H1 (cell line): ENCODE data around the gene RFX6.
A peak's percentile ranks its signal among the peaks of the same experiment; 100 is the strongest.

Source experiments
- CEBPB ChIP-seq: IDR thresholded peaks from 2 replicates; pipeline ENCODE4 v1.6.1; 2012; ENCODE audit warnings: low read depth, low read length
- CHD1 ChIP-seq: IDR thresholded peaks from 2 replicates; pipeline ENCODE4 v1.6.1; 2012; ENCODE audit warnings: low read depth, low read length, improper control_type of control experiment
- EP300 ChIP-seq, 2 experiments: IDR thresholded peaks; 1 replicate in 1 of 2; 2 replicates in 1 of 2; pipeline ENCODE4 v1.6.1; 2011 to 2012; ENCODE audit warnings: low read depth in 2 of 2, low read length in 2 of 2, mild to moderate bottlenecking in 2 of 2, borderline replicate concordance in 1 of 2, inconsistent platforms in 1 of 2, moderate library complexity in 1 of 2
- EZH2 ChIP-seq: fragments of 200-600 bp; sonication (generic); IDR thresholded peaks from 2 replicates; pipeline ENCODE4 v1.7.1; 2012; ENCODE audit warnings: low read depth, mild to moderate bottlenecking, moderate library complexity, low read length, inconsistent platforms; ENCODE audit not compliant: severe bottlenecking
- GABPA ChIP-seq: IDR thresholded peaks from 2 replicates; pipeline ENCODE4 v1.6.1; 2011; ENCODE audit warnings: mild to moderate bottlenecking, low read length, moderate library complexity, borderline replicate concordance; ENCODE audit not compliant: insufficient read depth
- HDAC6 ChIP-seq: IDR thresholded peaks from one replicate; pipeline ENCODE4 v1.7.1; 2012; ENCODE audit warnings: low read depth, mild to moderate bottlenecking, inconsistent platforms, low read length, moderate library complexity
- RAD21 ChIP-seq, 2 experiments: IDR thresholded peaks in 1 of 2; conservative IDR thresholded peaks in 1 of 2; 2 replicates each; pipeline ENCODE4 v1.6.1; 2011; ENCODE audit warnings: low read depth in 2 of 2, low read length in 2 of 2, improper control_type of control experiment in 1 of 2, inconsistent platforms in 1 of 2, mild to moderate bottlenecking in 1 of 2, moderate library complexity in 1 of 2
- RFX5 ChIP-seq: IDR thresholded peaks from 2 replicates; pipeline ENCODE4 v1.6.1; 2011; ENCODE audit warnings: low read depth, low read length, improper control_type of control experiment, borderline replicate concordance
- SUZ12 ChIP-seq: fragments of 200-600 bp; sonication (generic); IDR thresholded peaks from 2 replicates; pipeline ENCODE4 v1.6.1; 2012; ENCODE audit warnings: mild to moderate bottlenecking, inconsistent platforms, low read length, moderate library complexity, mixed read lengths
- TF ChIP-seq, protein P1 (sequence below), 3 experiments: IDR thresholded peaks; 1 replicate in 2 of 3; 2 replicates in 1 of 3; pipeline versions ENCODE4 v1.5.1 to v1.6.1; 2011; ENCODE audit warnings: low read length in 3 of 3, mild to moderate bottlenecking in 3 of 3, inconsistent platforms in 2 of 3, low read depth in 1 of 3, moderate library complexity in 1 of 3; ENCODE audit not compliant: insufficient read depth in 1 of 3; ENCODE audit errors: control extremely low read depth in 1 of 3

- TF ChIP-seq, protein P1, sequence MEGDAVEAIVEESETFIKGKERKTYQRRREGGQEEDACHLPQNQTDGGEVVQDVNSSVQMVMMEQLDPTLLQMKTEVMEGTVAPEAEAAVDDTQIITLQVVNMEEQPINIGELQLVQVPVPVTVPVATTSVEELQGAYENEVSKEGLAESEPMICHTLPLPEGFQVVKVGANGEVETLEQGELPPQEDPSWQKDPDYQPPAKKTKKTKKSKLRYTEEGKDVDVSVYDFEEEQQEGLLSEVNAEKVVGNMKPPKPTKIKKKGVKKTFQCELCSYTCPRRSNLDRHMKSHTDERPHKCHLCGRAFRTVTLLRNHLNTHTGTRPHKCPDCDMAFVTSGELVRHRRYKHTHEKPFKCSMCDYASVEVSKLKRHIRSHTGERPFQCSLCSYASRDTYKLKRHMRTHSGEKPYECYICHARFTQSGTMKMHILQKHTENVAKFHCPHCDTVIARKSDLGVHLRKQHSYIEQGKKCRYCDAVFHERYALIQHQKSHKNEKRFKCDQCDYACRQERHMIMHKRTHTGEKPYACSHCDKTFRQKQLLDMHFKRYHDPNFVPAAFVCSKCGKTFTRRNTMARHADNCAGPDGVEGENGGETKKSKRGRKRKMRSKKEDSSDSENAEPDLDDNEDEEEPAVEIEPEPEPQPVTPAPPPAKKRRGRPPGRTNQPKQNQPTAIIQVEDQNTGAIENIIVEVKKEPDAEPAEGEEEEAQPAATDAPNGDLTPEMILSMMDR (IDR thresholded peaks at IDR 0.05; ENCODE audit: control extremely low read depth in 1 of 3, insufficient read depth in 1 of 3, low read depth in 1 of 3, low read length in 3 of 3), result peak in 2 of 3 experiments; percentile 22 to 24; a peak in 2 of 4 replicates
- TF ChIP-seq GABPA (no peak), HDAC6 (no peak), CEBPB (no peak), EZH2 (no peak), SUZ12 (no peak), RAD21 (IDR thresholded peaks at IDR 0.05 in 1 of 2, conservative IDR thresholded peaks at IDR 0.05 in 1 of 2; ENCODE audit: low read depth in 2 of 2, low read length in 2 of 2) (peak; percentile 49 to 52), EP300 (IDR thresholded peaks at IDR 0.05; ENCODE audit: borderline replicate concordance in 1 of 2, low read depth in 2 of 2, low read length in 2 of 2) (no peak), CHD1 (no peak), RFX5 (no peak)
Observed at GRCh38 chr6:116847227-116847626, 29.8 kb upstream of the RFX6 start.
